ENCODE data around the gene OR2T35. TPM values are rescaled to one million over a fixed set of nuclear protein-coding genes. Genes with fewer than 3 reads are reported as not detected.

OR2T35 gene
- total and polyA plus RNA-seq, 3 donors from 2014 or later: not detected

- DNase-seq: no peak
- no peaks in the 10 kb centered on the region for H3K4me1 ChIP-seq
- H3K4me3 ChIP-seq: no peak overlapping the region
- 75 to 84% methylated on average over 1 of the region's 1 CpG for WGBS, 2 donors
- H3K9me3 ChIP-seq: no peaks in the 10 kb centered on the region
- TF ChIP-seq, protein P1, sequence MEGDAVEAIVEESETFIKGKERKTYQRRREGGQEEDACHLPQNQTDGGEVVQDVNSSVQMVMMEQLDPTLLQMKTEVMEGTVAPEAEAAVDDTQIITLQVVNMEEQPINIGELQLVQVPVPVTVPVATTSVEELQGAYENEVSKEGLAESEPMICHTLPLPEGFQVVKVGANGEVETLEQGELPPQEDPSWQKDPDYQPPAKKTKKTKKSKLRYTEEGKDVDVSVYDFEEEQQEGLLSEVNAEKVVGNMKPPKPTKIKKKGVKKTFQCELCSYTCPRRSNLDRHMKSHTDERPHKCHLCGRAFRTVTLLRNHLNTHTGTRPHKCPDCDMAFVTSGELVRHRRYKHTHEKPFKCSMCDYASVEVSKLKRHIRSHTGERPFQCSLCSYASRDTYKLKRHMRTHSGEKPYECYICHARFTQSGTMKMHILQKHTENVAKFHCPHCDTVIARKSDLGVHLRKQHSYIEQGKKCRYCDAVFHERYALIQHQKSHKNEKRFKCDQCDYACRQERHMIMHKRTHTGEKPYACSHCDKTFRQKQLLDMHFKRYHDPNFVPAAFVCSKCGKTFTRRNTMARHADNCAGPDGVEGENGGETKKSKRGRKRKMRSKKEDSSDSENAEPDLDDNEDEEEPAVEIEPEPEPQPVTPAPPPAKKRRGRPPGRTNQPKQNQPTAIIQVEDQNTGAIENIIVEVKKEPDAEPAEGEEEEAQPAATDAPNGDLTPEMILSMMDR (IDR thresholded peaks at IDR 0.05): no peak
- TF ChIP-seq POLR2A (IDR thresholded peaks at IDR 0.05): no peak
- intact Hi-C loops (cut with DNase I; ENCODE audit: low total_unique reads): no loop called here
- no peak overlapping the region for H3K27ac ChIP-seq
- no peaks in the 10 kb centered on the region for H3K27me3 ChIP-seq
- H3K36me3 ChIP-seq (ENCODE audit: low read depth, missing control alignments): no peaks in the 10 kb centered on the region
Observed at GRCh38 chr1:248613742-248614141, 31.3 kb downstream of the OR2T35 start.

GRCh38 chr1:248611883-248612414 is 33.1 kb downstream of the OR2T35 start:
- Histone ChIP-seq H3K4me3 (no peak overlapping the region), H3K4me1 (no peaks in the 10 kb centered on the region), H3K27me3 (no peaks in the 10 kb centered on the region), H3K9me3 (no peaks in the 10 kb centered on the region), H3K36me3 (ENCODE audit: low read depth, missing control alignments) (no peaks in the 10 kb centered on the region), H3K27ac (no peak overlapping the region)
- WGBS, 2 donors: 66 to 70% methylated on average over 3 to 4 of the region's 4 CpGs
- no peak for DNase-seq
- intact Hi-C loops (cut with DNase I; ENCODE audit: low total_unique reads): no loop called here
- TF ChIP-seq, protein P1 (IDR thresholded peaks at IDR 0.05): no peak
- TF ChIP-seq POLR2A (IDR thresholded peaks at IDR 0.05): no peak

DNA sequence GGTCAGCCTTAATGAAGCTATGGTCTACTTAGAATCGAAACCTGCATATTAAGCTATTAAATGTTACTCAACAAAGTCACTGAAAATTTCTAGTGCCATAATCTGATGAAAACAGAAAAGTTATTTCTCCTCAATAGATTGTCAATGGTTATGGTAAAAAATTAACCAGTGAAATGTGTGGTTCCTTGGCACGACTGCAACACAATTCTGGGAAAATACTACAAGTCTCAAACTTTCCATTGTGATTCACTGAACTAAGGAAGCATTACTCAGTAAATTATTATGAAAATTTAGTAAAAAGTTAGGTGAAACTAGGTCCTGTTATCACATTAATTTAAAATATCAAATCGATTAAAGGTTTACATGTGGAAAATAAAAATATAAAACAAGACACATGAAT is 34.8 kb downstream of the OR2T35 start:
- H3K9me3 ChIP-seq: no peaks in the 10 kb centered on the region
- no peak overlapping the region for H3K27ac ChIP-seq
- no peak overlapping the region for H3K4me3 ChIP-seq
- no peak for DNase-seq
- TF ChIP-seq, protein P1 (IDR thresholded peaks at IDR 0.05): no peak
- no peak for TF ChIP-seq POLR2A (IDR thresholded peaks at IDR 0.05)
- 53 to 57% methylated on average over 3 of the region's 3 CpGs for WGBS, 2 donors
- H3K27me3 ChIP-seq: no peaks in the 10 kb centered on the region
- intact Hi-C loops (cut with DNase I; ENCODE audit: low total_unique reads): no loop called here
- H3K36me3 ChIP-seq (ENCODE audit: low read depth, missing control alignments): no peaks in the 10 kb centered on the region
- H3K4me1 ChIP-seq: no peaks in the 10 kb centered on the region

DNA sequence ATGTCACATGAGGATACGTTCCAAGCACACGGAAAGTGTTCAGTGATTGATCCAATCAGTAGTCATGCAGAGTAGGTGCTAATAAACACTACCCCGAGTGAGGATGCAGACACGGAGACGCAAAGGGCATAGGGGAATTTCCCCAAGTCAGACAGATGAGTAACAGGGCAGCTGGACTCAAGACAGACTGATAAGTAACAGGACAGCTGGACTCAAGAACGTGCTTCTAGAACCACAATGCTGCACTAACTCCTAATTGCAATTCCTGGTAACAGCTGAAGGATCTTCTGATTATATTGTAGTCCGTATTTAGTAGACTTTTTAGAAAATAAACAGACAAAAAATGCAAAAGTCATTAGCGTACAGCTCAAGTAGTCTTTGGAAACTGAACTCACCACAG is 45.7 kb downstream of the OR2T35 start:
- DNase-seq: no peak
- no peaks in the 10 kb centered on the region for H3K36me3 ChIP-seq (ENCODE audit: low read depth, missing control alignments)
- WGBS, 2 donors: 77 to 81% methylated on average over 8 of the region's 8 CpGs
- TF ChIP-seq, protein P1 (IDR thresholded peaks at IDR 0.05): no peak
- TF ChIP-seq POLR2A (IDR thresholded peaks at IDR 0.05): no peak
- H3K4me3 ChIP-seq: no peak overlapping the region
- H3K4me1 ChIP-seq: no peaks in the 10 kb centered on the region
- intact Hi-C loops (cut with DNase I; ENCODE audit: low total_unique reads): no loop called here
- no peak overlapping the region for H3K27ac ChIP-seq
- H3K27me3 ChIP-seq: no peaks in the 10 kb centered on the region
- H3K9me3 ChIP-seq: no peaks in the 10 kb centered on the region

DNA sequence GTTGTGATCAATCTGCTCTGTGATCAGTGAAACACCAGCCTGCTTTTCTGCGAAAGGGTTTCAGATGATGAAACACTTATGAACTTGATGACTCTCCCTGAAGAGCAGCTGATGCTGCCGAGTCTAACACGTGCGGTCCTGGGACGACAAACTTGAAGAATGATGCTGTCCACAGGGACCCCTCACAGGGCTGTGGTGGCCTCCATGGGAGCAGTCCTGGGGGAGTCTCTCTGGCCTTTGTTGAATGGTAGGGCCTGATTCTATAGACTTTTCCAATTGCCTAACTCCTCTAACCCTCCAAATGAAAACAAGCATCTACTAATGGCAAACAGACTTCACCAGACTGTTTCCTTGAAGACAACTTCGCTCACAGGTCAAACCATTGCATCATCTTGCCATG is 47.5 kb downstream of the OR2T35 start, which contains the start of gene OR2T10:
Gene OR2T10 (minus strand): TSS at position 112 of the 400 bp plus-strand sequence. CDS start 3,932 bp downstream, outside the sequence.
- Histone ChIP-seq H3K27me3 (no peaks in the 10 kb centered on the region), H3K36me3 (ENCODE audit: low read depth, missing control alignments) (no peaks in the 10 kb centered on the region), H3K4me3 (no peak within 1 kb of the TSS), H3K9me3 (no peaks in the 10 kb centered on the region), H3K4me1 (no peaks in the 10 kb centered on the region), H3K27ac (no peak within 1 kb of the TSS)
- intact Hi-C loops (cut with DNase I; ENCODE audit: low total_unique reads): no loop called here
- TF ChIP-seq POLR2A (IDR thresholded peaks at IDR 0.05): no peak
- TF ChIP-seq, protein P1 (IDR thresholded peaks at IDR 0.05): no peak
- WGBS, 2 donors: 86 to 88% methylated on average over 6 of the region's 6 CpGs
- no peak for DNase-seq

Data from testis (tissue), 3 donors.